ENCODE measurements around the gene SCAMP3. TPM values are rescaled to one million over a fixed set of nuclear protein-coding genes. Genes with fewer than 3 reads are reported as not detected.

Gene SCAMP3
- total and polyA plus RNA-seq, 9 donors = 27.1 to 63.0 (median 40.9) TPM

DNA sequence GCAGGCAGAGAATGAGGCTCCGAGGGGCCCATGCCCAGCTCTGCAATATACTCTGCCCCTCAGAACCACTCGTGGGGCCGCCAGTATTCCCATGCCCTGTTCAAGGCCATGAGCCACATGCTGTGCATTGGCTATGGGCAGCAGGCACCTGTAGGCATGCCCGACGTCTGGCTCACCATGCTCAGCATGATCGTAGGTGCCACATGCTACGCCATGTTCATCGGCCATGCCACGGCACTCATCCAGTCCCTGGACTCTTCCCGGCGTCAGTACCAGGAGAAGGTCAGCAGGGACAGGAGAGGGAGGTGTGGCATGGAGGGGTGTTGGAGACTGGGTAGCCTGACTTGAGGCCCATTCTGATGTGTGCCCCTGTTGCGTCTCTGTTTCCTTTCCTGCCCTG, 22.3 kb upstream of the SCAMP3 start:
- no peaks in the 10 kb centered on the region for H3K27me3 ChIP-seq
- no peak overlapping the region for H3K27ac ChIP-seq
- H3K9me3 ChIP-seq = no peaks in the 10 kb centered on the region
- no peak overlapping the region for H3K4me3 ChIP-seq
- H3K4me1 ChIP-seq (ENCODE audit: insufficient read depth) = no peaks in the 10 kb centered on the region
- TF ChIP-seq EP300 (IDR thresholded peaks at IDR 0.05) (no peak), POLR2A (IDR thresholded peaks at IDR 0.05) (no peak)
- TF ChIP-seq, protein P1, sequence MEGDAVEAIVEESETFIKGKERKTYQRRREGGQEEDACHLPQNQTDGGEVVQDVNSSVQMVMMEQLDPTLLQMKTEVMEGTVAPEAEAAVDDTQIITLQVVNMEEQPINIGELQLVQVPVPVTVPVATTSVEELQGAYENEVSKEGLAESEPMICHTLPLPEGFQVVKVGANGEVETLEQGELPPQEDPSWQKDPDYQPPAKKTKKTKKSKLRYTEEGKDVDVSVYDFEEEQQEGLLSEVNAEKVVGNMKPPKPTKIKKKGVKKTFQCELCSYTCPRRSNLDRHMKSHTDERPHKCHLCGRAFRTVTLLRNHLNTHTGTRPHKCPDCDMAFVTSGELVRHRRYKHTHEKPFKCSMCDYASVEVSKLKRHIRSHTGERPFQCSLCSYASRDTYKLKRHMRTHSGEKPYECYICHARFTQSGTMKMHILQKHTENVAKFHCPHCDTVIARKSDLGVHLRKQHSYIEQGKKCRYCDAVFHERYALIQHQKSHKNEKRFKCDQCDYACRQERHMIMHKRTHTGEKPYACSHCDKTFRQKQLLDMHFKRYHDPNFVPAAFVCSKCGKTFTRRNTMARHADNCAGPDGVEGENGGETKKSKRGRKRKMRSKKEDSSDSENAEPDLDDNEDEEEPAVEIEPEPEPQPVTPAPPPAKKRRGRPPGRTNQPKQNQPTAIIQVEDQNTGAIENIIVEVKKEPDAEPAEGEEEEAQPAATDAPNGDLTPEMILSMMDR (IDR thresholded peaks at IDR 0.05) = no peak
- H3K36me3 ChIP-seq = no peaks in the 10 kb centered on the region
- WGBS, 3 donors = 87 to 94% (median 88%) methylated on average over 12 of the region's 12 CpGs
- intact Hi-C loops (cut with DNase I) = loop anchor here in 1 of 4 donors (5.0 kb wide), 1 partner anchor 33 kb away; no protein-coding TSS in a partner anchor
- no peak for DNase-seq

DNA sequence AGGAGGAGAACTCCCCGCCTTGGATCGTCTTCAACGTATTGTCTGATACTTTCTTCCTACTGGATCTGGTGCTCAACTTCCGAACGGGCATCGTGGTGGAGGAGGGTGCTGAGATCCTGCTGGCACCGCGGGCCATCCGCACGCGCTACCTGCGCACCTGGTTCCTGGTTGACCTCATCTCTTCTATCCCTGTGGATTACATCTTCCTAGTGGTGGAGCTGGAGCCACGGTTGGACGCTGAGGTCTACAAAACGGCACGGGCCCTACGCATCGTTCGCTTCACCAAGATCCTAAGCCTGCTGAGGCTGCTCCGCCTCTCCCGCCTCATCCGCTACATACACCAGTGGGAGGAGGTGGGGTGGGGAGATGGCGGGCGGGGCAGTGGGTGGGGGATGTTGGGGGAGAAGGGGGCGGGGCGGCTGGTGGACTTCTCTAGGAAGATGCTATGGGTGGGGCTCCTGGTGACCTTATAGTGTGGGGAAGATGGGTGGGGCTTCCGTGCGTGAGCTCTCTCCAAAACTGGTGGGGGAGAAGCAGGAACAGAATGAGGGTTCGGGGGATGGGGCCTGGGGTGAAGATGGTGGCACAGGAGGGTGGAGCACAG, 20.4 kb upstream of the SCAMP3 start:
- no peak overlapping the region for H3K27ac ChIP-seq
- H3K4me3 ChIP-seq = no peak overlapping the region
- H3K9me3 ChIP-seq = no peaks in the 10 kb centered on the region
- intact Hi-C loops (cut with DNase I) = loop anchor here in 1 of 4 donors (5.0 kb wide), 1 partner anchor 35 kb away; no protein-coding TSS in a partner anchor
- 91 to 96% (median 95%) methylated on average over 29 of the region's 29 CpGs for WGBS, 3 donors
- H3K27me3 ChIP-seq = no peaks in the 10 kb centered on the region
- H3K4me1 ChIP-seq (ENCODE audit: insufficient read depth) = peaks cover 4% of the 10 kb centered on the region
- DNase-seq = no peak
- H3K36me3 ChIP-seq = no peaks in the 10 kb centered on the region
- TF ChIP-seq POLR2A (IDR thresholded peaks at IDR 0.05) (no peak), EP300 (IDR thresholded peaks at IDR 0.05) (no peak)
- TF ChIP-seq, protein P1 (IDR thresholded peaks at IDR 0.05) = no peak

DNA sequence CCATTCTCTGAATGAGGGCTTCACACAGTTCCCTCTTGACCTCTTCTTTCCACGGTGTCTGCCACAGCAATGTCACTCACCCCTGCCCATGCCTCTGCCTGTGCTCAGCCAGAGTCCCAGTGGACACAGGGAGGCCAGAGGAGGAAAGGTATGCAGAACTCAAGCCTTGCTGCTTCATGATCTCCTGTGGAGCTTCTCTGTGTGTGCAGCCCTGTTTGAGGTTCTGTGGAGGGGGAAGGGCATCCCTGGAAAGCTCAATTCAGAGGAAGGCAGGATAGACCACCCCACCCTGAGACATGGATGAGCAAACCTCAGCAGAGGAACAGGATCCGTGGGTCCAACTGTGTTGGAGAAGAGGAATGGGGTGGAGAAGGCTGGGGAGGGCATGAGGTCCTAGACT, 17.1 kb upstream of the SCAMP3 start:
- no peaks in the 10 kb centered on the region for H3K9me3 ChIP-seq
- H3K27me3 ChIP-seq = no peaks in the 10 kb centered on the region
- TF ChIP-seq EP300 (IDR thresholded peaks at IDR 0.05) (no peak), POLR2A (IDR thresholded peaks at IDR 0.05) (no peak)
- TF ChIP-seq, protein P1 (IDR thresholded peaks at IDR 0.05) = no peak
- H3K36me3 ChIP-seq = no peaks in the 10 kb centered on the region
- no peak for DNase-seq
- H3K27ac ChIP-seq = no peak overlapping the region
- peaks cover 5% of the 10 kb centered on the region for H3K4me1 ChIP-seq (ENCODE audit: insufficient read depth)
- no peak overlapping the region for H3K4me3 ChIP-seq
- intact Hi-C loops (cut with DNase I) = loop anchor here in 3 of 4 donors (5.0 kb wide), 1 partner anchor 43 kb away; the partner anchor contains the start of gene RUSC1 (in 3 of the 3)
- WGBS, 3 donors = 66 to 82% (median 78%) methylated on average over 2 of the region's 2 CpGs

DNA sequence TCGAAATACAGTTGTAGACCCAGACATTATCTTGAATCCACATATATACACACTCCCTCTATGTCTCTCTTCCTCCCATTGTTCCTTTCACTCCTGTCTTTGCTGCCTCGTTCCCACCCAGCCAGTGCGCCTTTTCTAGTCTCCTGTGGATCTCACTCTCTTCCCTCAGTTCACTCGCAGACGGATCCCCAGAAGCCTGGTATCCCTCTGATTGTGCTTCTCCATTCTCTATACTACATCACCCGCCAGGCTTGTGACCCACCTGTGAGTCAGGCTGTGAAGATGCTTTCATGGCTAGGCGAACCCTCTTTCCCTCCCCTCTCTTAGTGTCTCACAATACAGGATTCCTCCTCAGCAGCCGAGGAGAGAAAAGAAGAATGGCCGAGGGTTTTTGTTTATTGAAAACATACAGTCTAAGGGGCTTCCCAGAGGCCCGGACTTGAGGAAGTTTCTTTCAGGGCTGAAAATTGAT, 16.6 kb upstream of the SCAMP3 start:
- Histone ChIP-seq H3K36me3 (no peaks in the 10 kb centered on the region), H3K27ac (no peak overlapping the region), H3K9me3 (no peaks in the 10 kb centered on the region), H3K27me3 (no peaks in the 10 kb centered on the region), H3K4me1 (ENCODE audit: insufficient read depth) (peaks cover 5% of the 10 kb centered on the region), H3K4me3 (no peak overlapping the region)
- TF ChIP-seq EP300 (IDR thresholded peaks at IDR 0.05) = no peak
- TF ChIP-seq, protein P1 (IDR thresholded peaks at IDR 0.05) = no peak
- no peak for TF ChIP-seq POLR2A (IDR thresholded peaks at IDR 0.05)
- intact Hi-C loops (cut with DNase I) = loop anchor here in 3 of 4 donors (5.0 kb wide), 1 partner anchor 44 kb away; the partner anchor contains the start of gene RUSC1 (in 3 of the 3)
- DNase-seq = no peak
- WGBS, 3 donors = 43 to 55% (median 53%) methylated on average over 10 of the region's 10 CpGs

Data from ovary (tissue), 9 donors.